GM12878 (cell line): ENCODE results near the gene NKD1. TPM values are rescaled to one million over a fixed set of nuclear protein-coding genes. Genes with fewer than 3 reads are reported as not detected.

ENCODE experiments used
- ATAC-seq: fragments of 200-7000 bp; cut with Tn5 transposase; 3 replicates; pipeline ENCODE4 v1.9.1; 2020; ENCODE audit warnings: mild to moderate bottlenecking, moderate library complexity
- BruUV-seq: library from RNA; stranded (reverse); fragments of 400-500 nt; replicated peaks from 2 replicates; lab custom pipeline; 2021; lab: Mats Ljungman, UMichigan
- CTCF ChIA-PET: fragments of 300-600 bp; sonication (Branson Sonifier 250); formaldehyde crosslinking; extraction: SDS; loops from one replicate; lab custom pipeline; 2021; ENCODE audit warnings: inconsistent platforms; lab: Yijun Ruan, JAX
- POLR2A ChIA-PET: fragments of 350-600 bp; formaldehyde crosslinking; extraction: SDS; loops from one replicate; lab custom pipeline; 2021; ENCODE audit warnings: inconsistent platforms; lab: Charles Lee
- RAD21 ChIA-PET: fragments of 300-600 bp; sonication (Branson Sonifier 250); formaldehyde crosslinking; loops from one replicate; lab custom pipeline; 2023; ENCODE audit warnings: antibody characterized with exemption; ENCODE audit not compliant: unreplicated experiment; lab: Charles Lee
- SMC1A ChIA-PET: fragments of 300-600 bp; sonication (Branson Sonifier 250); formaldehyde crosslinking; loops from one replicate; lab custom pipeline; 2023; ENCODE audit not compliant: unreplicated experiment, uncharacterized antibody; lab: Charles Lee
- DNase-seq: peaks from one replicate; pipeline ENCODE4 v3.0.0-alpha.2; 2011; ENCODE audit warnings: low read depth, low spot score
- FAIRE-seq: peaks from 3 replicates; lab custom pipeline; 2011; peaks lifted over from hg19 to GRCh38; lab: Jason Lieb, UNC
- H2AFZ ChIP-seq: 2 replicates; pipeline ENCODE4 v1.6.0; 2011; ENCODE audit warnings: low read depth, low read length, control low read depth; ENCODE audit not compliant: control insufficient read depth
- H3K27ac ChIP-seq: 2 replicates; pipeline ENCODE4 v1.5.1; 2011; ENCODE audit warnings: control low read depth; ENCODE audit not compliant: control insufficient read depth, insufficient read depth
- H3K27me3 ChIP-seq, 2 experiments: replicated peaks in 1 of 2; 2 replicates each; pipeline versions ENCODE4 v1.6.0 to v1.6.1; 2011; ENCODE audit warnings: low read length in 1 of 2; ENCODE audit not compliant: control insufficient read depth in 2 of 2, insufficient read depth in 2 of 2
- H3K36me3 ChIP-seq, 2 experiments: 2 replicates each; pipeline ENCODE4 v1.5.1; 2011; ENCODE audit warnings: low read length in 1 of 2; ENCODE audit not compliant: control insufficient read depth in 2 of 2, insufficient read depth in 2 of 2
- H3K4me1 ChIP-seq: 2 replicates; pipeline ENCODE4 v1.6.1; 2011; ENCODE audit warnings: mild to moderate bottlenecking, low read length, moderate library complexity, mixed read lengths; ENCODE audit not compliant: control insufficient read depth, insufficient read depth
- H3K4me2 ChIP-seq: 2 replicates; pipeline ENCODE4 v1.6.0; 2011; ENCODE audit warnings: control low read depth; ENCODE audit not compliant: control insufficient read depth, insufficient read depth
- H3K4me3 ChIP-seq: fragments of 200-600 bp; sonication (generic); 2 replicates; pipeline ENCODE4 v1.5.1; 2016
- H3K79me2 ChIP-seq: 2 replicates; pipeline ENCODE4 v1.6.0; 2011; ENCODE audit warnings: low read length; ENCODE audit not compliant: control insufficient read depth, insufficient read depth
- H3K9ac ChIP-seq: 2 replicates; pipeline ENCODE4 v1.8.0; 2011; ENCODE audit warnings: low read length, control low read depth, mixed read lengths; ENCODE audit not compliant: control insufficient read depth, insufficient read depth
- H3K9me3 ChIP-seq: replicated peaks from 3 replicates; pipeline ENCODE4 v1.5.1; 2011; ENCODE audit warnings: mild to moderate bottlenecking, low read length; ENCODE audit not compliant: control insufficient read depth, insufficient read depth
- H4K20me1 ChIP-seq: 2 replicates; pipeline ENCODE4 v1.6.0; 2011; ENCODE audit not compliant: control insufficient read depth, insufficient read depth
- DPF2 ChIP-seq: fragments of 450-650 bp; IDR thresholded peaks from 2 replicates; pipeline ENCODE4 v1.6.1; 2017; ENCODE audit warnings: mild to moderate bottlenecking
- FOS ChIP-seq: IDR thresholded peaks from 3 replicates; pipeline ENCODE4 v1.6.1; 2011; ENCODE audit warnings: borderline replicate concordance; ENCODE audit not compliant: insufficient read length; ENCODE audit errors: extremely low read depth
- IKZF1 ChIP-seq: fragments of 450-650 bp; conservative IDR thresholded peaks from 2 replicates; pipeline ENCODE4 v1.6.1; 2017; ENCODE audit warnings: antibody characterized with exemption, mild to moderate bottlenecking
- IRF3 ChIP-seq: fragments of 450-650 bp; IDR thresholded peaks from 2 replicates; pipeline ENCODE4 v1.6.1; 2014; ENCODE audit warnings: mild to moderate bottlenecking
- MTA2 ChIP-seq: fragments of 450-650 bp; IDR thresholded peaks from 2 replicates; pipeline ENCODE4 v1.6.1; 2016; ENCODE audit warnings: low read depth, mild to moderate bottlenecking, moderate library complexity
- NFYA ChIP-seq: IDR thresholded peaks from 2 replicates; pipeline ENCODE4 v1.6.1; 2011; ENCODE audit warnings: low read depth, mild to moderate bottlenecking, low read length, improper control_type of control experiment, borderline replicate concordance
- whole genome bisulfite sequencing: methylation state at CpG from one replicate; pipeline ENCODE4 v1.1.6; 2016; ENCODE audit warnings: low lambda C conversion rate; ENCODE audit not compliant: insufficient replicate concordance, insufficient coverage; ENCODE audit errors: missing lambda C conversion rate; 5-methylcytosine and 5-hydroxymethylcytosine counted together
- in situ Hi-C: fragments of 300-500 bp; cut with MboI; formaldehyde crosslinking; loops from 9 replicates; pipeline ENCODE4 v1.14.3; 2018; ENCODE audit warnings: mixed read lengths
- intact Hi-C: fragments of 100-400 bp; cut with micrococcal nuclease; formaldehyde crosslinking; loops from one replicate; pipeline ENCODE4 v1.14.2; 2022; ENCODE audit not compliant: unreplicated experiment
- polyA plus RNA-seq, 11 experiments: library from polyadenylated mRNA; depleted of rRNA in 4 of 11; unstranded in 6 of 11; stranded (reverse) in 5 of 11; fragments of >200 nt; fragmentation: Nextera tagmentation in 4 of 11; fragmentation: Illumina TruSeq in 1 of 11; extraction: Ambion mirVana in 4 of 11; extraction: Trizol in 1 of 11; gene quantifications; 1 replicate in 1 of 11; 2 replicates in 10 of 11; pipeline versions ENCODE4 v1.2.1 to v1.2.3, GENCODE V29; 2011 to 2016; ENCODE audit warnings: inconsistent platforms in 2 of 11, missing spikeins in 2 of 11, low read depth in 1 of 11
- total RNA-seq, 4 experiments: library from RNA; depleted of rRNA in 3 of 4; stranded (reverse); fragments of >200 nt in 3 of 4; fragmentation: Illumina TruSeq in 1 of 4; extraction: Trizol in 1 of 4; gene quantifications; 2 replicates each; pipeline versions ENCODE4 v1.2.1 to v1.2.3, GENCODE V29; 2013 to 2021
- TF ChIP-seq, protein P1 (sequence below): IDR thresholded peaks from 2 replicates; pipeline ENCODE4 v1.6.1; 2011; ENCODE audit warnings: low read depth, mild to moderate bottlenecking, low read length, moderate library complexity, borderline replicate concordance; ENCODE audit errors: extremely low read depth
- TF ChIP-seq, protein P2 (sequence below): IDR thresholded peaks from 2 replicates; pipeline ENCODE4 v1.6.1; 2012; ENCODE audit warnings: low read depth, low read length, improper control_type of control experiment

The NKD1 gene
- total and polyA plus RNA-seq, 10 of the 15 experiments (the other 5 are each of a cell fraction or from before 2014, with no cell fraction given): under 0.01 to 0.49 (median 0.04) TPM; not detected in 2

DNA sequence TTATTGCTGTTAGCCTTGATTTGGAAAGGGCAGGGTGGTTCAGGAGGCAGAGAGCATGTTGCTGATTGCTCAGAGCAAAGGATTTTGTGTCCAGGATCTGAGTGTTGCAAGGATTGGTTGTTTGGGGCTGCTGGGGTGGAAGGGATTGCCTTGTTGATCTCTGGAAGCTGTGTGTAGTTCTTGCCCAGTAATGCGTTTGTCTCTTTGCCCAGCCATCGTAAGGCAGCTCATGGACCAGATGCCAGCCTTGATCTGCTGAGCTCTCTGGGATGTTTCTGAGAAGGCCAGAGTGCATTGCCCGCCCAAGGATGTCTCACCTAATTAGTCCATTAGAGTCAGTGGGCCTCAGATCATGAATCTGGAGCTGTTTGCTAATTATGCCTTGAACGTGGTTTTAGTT lies 33.6 kb downstream of the NKD1 start (continued):
- TF ChIP-seq, protein P1, sequence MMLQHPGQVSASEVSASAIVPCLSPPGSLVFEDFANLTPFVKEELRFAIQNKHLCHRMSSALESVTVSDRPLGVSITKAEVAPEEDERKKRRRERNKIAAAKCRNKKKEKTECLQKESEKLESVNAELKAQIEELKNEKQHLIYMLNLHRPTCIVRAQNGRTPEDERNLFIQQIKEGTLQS: no peak

- ChIA-PET CTCF (interaction anchor here (1.2 kb wide), 1 partner anchor 223 kb away, joined by 3 read pairs; no protein-coding TSS in a partner anchor), SMC1A (no interaction called here), POLR2A (no interaction called here), RAD21 (interaction anchor here (1.0 kb wide), 1 partner anchor 36 kb away, joined by 4 read pairs; the partner anchor contains the start of gene NKD1)
- H3K27ac ChIP-seq: no peak overlapping the region
- no peak overlapping the region for H3K4me2 ChIP-seq
- no peaks in the 10 kb centered on the region for H3K27me3 ChIP-seq
- no peak for FAIRE-seq
- no peaks in the 10 kb centered on the region for H3K36me3 ChIP-seq
- no peak overlapping the region for H3K9ac ChIP-seq
- WGBS: 44% methylated on average over 3 of the region's 3 CpGs
- no peaks in the 10 kb centered on the region for H4K20me1 ChIP-seq
- no peak overlapping the region for H3K4me3 ChIP-seq
- no peak for ATAC-seq
- H3K79me2 ChIP-seq: no peaks in the 10 kb centered on the region
- TF ChIP-seq IRF3 (no peak), DPF2 (no peak), FOS (no peak), MTA2 (no peak), NFYA (no peak), IKZF1 (no peak)
- TF ChIP-seq, protein P2, sequence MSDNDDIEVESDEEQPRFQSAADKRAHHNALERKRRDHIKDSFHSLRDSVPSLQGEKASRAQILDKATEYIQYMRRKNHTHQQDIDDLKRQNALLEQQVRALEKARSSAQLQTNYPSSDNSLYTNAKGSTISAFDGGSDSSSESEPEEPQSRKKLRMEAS: no peak
- DNase-seq: no peak
- H3K4me1 ChIP-seq: peaks cover 11% of the 10 kb centered on the region
- no peaks in the 10 kb centered on the region; the same call in 2 of the 3 replicates for H3K9me3 ChIP-seq
- BruUV-seq: no TSS peak
- H2AFZ ChIP-seq: no peak overlapping the region
- intact Hi-C loops (no loop called here), in situ Hi-C loops (no loop called here)
Measured at GRCh38 chr16:50583211-50583610, 35.0 kb downstream of the NKD1 start.
